OCI-LY1 (cell line): Measurements from ENCODE around the gene VPS37D.

Experiments used
- CTCF ChIP-seq: fragments of 200-600 bp; sonication (generic), shearing (Covaris generic); IDR thresholded peaks from 2 replicates; pipeline ENCODE4 v1.5.1; 2017; ENCODE audit warnings: mild to moderate bottlenecking, antibody characterized with exemption, low read length, moderate library complexity, mixed read lengths
- EZH2 ChIP-seq: fragments of 200-600 bp; sonication (generic), shearing (Covaris generic); IDR thresholded peaks from 2 replicates; pipeline ENCODE4 v1.8.0; 2017; ENCODE audit warnings: borderline replicate concordance, mixed run types, mild to moderate bottlenecking, antibody characterized with exemption, low read length, moderate library complexity, mixed read lengths

GRCh38 chr7:73647725-73648592, 19.7 kb upstream of the VPS37D start:
- TF ChIP-seq CTCF (no peak), EZH2 (no peak)
